ENCODE measurements around the gene SIMC1. TPM values are rescaled to one million over a fixed set of nuclear protein-coding genes. Genes with fewer than 3 reads are reported as not detected.

Gene SIMC1
- total RNA-seq = 3.0 and 3.3 TPM in 2 replicates

GRCh38 chr5:176237971-176238644 lies at the start of gene SIMC1:
SIMC1 (plus strand) TSS chr5:176238424; CDS start chr5:176238509, 85 bp downstream.

GRCh38 chr5:176361437-176362232 lies 123.4 kb downstream of the SIMC1 start, which contains the start of gene KIAA1191:
KIAA1191 (minus strand) TSS chr5:176361764; CDS start chr5:176359508, 2,256 bp downstream.

GRCh38 chr5:176365351-176366231 lies 127.4 kb downstream of the SIMC1 start, which contains the start of gene ARL10:
ARL10 (plus strand) TSS chr5:176365487; CDS start chr5:176365564, 77 bp downstream.

GRCh38 chr5:176388444-176389134 lies 150.4 kb downstream of the SIMC1 start, which contains the start of the genes HIGD2A and NOP16:
HIGD2A (plus strand) TSS chr5:176388751; CDS start chr5:176388820, 69 bp downstream.
NOP16 (minus strand) TSS chr5:176388598; CDS start chr5:176388539, 59 bp downstream.

Other genes starting within 250 kb of the SIMC1 start
- 52.0 and 59.7 TPM in 2 replicates for gene KIAA1191, start 123.3 kb downstream of the SIMC1 start, total RNA-seq
- gene ARL10, start 127.1 kb downstream of the SIMC1 start, total RNA-seq = 7.5 and 7.9 TPM in 2 replicates
- 8.1 and 17.3 TPM in 2 replicates for gene NOP16, start 150.2 kb downstream of the SIMC1 start, total RNA-seq
- gene HIGD2A, start 150.3 kb downstream of the SIMC1 start, total RNA-seq = 32.6 and 33.9 TPM in 2 replicates
- 155 and 185 TPM in 2 replicates for gene CLTB, start 178.1 kb downstream of the SIMC1 start, total RNA-seq
- gene FAF2, start 210.0 kb downstream of the SIMC1 start, total RNA-seq = 37.9 and 41.2 TPM in 2 replicates

All from aortic smooth muscle cell (primary cell).